Panc1 (cell line): ENCODE measurements around the gene ADCY9. TPM values are rescaled to one million over a fixed set of nuclear protein-coding genes. Genes with fewer than 3 reads are reported as not detected.
A peak's percentile ranks its signal among the peaks of the same experiment; 100 is the strongest.

ENCODE experiments used
- ATAC-seq: fragments of 200-7000 bp; cut with Tn5 transposase; 2 replicates; pipeline ENCODE4 v1.9.1; 2020; ENCODE audit warnings: mild to moderate bottlenecking, moderate library complexity
- BruUV-seq: library from RNA; stranded (reverse); fragments of 400-500 nt; replicated peaks from 2 replicates; lab custom pipeline; 2021; lab: Mats Ljungman, UMichigan
- CTCF ChIA-PET: fragments of 300-600 bp; sonication (Branson Sonifier 250); formaldehyde crosslinking; loops from one replicate; lab custom pipeline; 2022; ENCODE audit warnings: antibody characterized with exemption; lab: Charles Lee
- POLR2A ChIA-PET: fragments of 300-600 bp; sonication (Branson Sonifier 250); formaldehyde crosslinking; loops from one replicate; lab custom pipeline; 2022; ENCODE audit warnings: antibody characterized with exemption; lab: Charles Lee
- DNase-seq: peaks from one replicate; pipeline ENCODE4 v3.0.0-alpha.2; 2010; ENCODE audit warnings: low read depth, low spot score
- H3K27ac ChIP-seq: 2 replicates; pipeline ENCODE4 v1.5.1; 2011; ENCODE audit warnings: mild to moderate bottlenecking, low read length, inconsistent platforms
- H3K27me3 ChIP-seq: fragments of 200-500 bp; sonication (Bioruptor generic); 2 replicates; pipeline ENCODE4 v1.6.0; 2014; ENCODE audit warnings: low read length, inconsistent platforms; ENCODE audit not compliant: control insufficient read depth, insufficient read depth
- H3K36me3 ChIP-seq: fragments of 200-500 bp; sonication (Bioruptor generic); 2 replicates; pipeline ENCODE4 v1.5.1; 2014; ENCODE audit warnings: inconsistent platforms, mild to moderate bottlenecking, low read length, moderate library complexity; ENCODE audit not compliant: control insufficient read depth, insufficient read depth
- H3K4me1 ChIP-seq: 2 replicates; pipeline ENCODE4 v1.5.1; 2011; ENCODE audit warnings: inconsistent platforms, mild to moderate bottlenecking, low read length, moderate library complexity; ENCODE audit not compliant: control insufficient read depth, insufficient read depth
- H3K4me3 ChIP-seq, 2 experiments: 2 replicates each; pipeline ENCODE4 v1.5.1; 2011 to 2012; ENCODE audit warnings: low read depth in 2 of 2, low read length in 2 of 2, mild to moderate bottlenecking in 2 of 2, inconsistent platforms in 1 of 2, moderate library complexity in 1 of 2
- H3K9me3 ChIP-seq: fragments of 200-500 bp; sonication (Bioruptor generic); 2 replicates; pipeline ENCODE4 v1.5.1; 2014; ENCODE audit warnings: low read depth, mild to moderate bottlenecking, inconsistent platforms, low read length, moderate library complexity; ENCODE audit not compliant: control insufficient read depth, insufficient read depth
- POLR2AphosphoS5 ChIP-seq: IDR thresholded peaks from 2 replicates; pipeline ENCODE4 v1.6.1; 2012; ENCODE audit warnings: mild to moderate bottlenecking, low read depth, low read length, moderate library complexity
- SIN3A ChIP-seq: IDR thresholded peaks from 2 replicates; pipeline ENCODE4 v1.6.1; 2012; ENCODE audit warnings: low read depth, mild to moderate bottlenecking, low read length, moderate library complexity, borderline replicate concordance; ENCODE audit not compliant: insufficient read depth
- TCF7L2 ChIP-seq: IDR thresholded peaks from 2 replicates; pipeline ENCODE4 v1.6.1; 2011; ENCODE audit warnings: mild to moderate bottlenecking, low read depth, low read length, inconsistent platforms
- in situ Hi-C: cut with HindIII; loops from 2 replicates; pipeline ENCODE4 v1.10.0; 2016; ENCODE audit warnings: low sequenced_read_pairs, low pct_unique_long_range_greater_than_20kb
- intact Hi-C: fragments of 100-400 bp; cut with micrococcal nuclease; formaldehyde crosslinking; loops from one replicate; pipeline ENCODE4 v1.10.0; 2022; ENCODE audit not compliant: unreplicated experiment
- total RNA-seq: library from RNA; stranded (reverse); gene quantifications from one replicate; pipeline ENCODE4 v1.2.1, GENCODE V29; 2021; ENCODE audit not compliant: unreplicated experiment
- TF ChIP-seq, protein P1 (sequence below), 2 experiments: IDR thresholded peaks; 2 replicates each; pipeline ENCODE4 v1.6.1; 2011 to 2012; ENCODE audit warnings: low read depth in 2 of 2, control low read depth in 1 of 2, low read length in 1 of 2, mild to moderate bottlenecking in 1 of 2, moderate library complexity in 1 of 2; ENCODE audit not compliant: insufficient read depth in 1 of 2
- TF ChIP-seq, protein P2 (sequence below): fragments of 450-650 bp; IDR thresholded peaks from 2 replicates; pipeline ENCODE4 v1.5.1; 2017; ENCODE audit warnings: mild to moderate bottlenecking

The ADCY9 gene
- total RNA-seq, 1 experiment from 2014 or later, result 29.8 TPM

DNA sequence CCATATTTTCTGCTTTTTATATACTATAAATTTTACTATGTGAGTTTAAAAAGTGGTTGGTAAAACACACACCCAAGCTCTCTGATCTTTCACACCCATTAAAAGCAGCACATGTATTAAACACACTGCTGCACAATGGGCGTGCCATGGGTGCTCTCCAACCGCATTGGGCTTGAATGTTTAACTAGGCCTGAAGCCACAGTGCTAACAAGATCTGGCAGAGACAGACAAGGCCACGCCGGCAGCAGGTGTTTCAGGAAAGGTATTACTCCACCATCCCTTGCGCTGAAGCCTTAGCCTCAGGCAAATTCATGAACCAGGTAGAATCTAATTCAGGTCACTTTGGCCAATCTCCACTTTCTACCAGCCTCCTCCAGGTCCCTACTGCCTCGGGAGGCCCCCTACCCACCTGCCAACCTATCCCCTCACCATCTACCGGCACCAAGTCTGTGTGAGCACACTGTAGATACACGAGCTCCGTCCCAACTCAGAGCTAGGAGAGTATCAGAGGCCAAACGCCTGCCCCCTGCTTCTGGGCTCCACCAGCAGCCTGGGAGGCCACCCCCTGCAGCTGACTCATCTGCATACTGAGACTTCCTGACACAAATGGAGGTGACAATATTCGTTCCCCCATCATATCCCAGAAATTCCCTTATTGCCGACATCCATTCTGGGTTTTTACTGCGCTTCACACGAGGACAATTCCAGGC is 95.0 kb downstream of the ADCY9 start:
- intact Hi-C loops (no loop called here), in situ Hi-C loops (no loop called here)
- Histone ChIP-seq H3K27me3 (no peaks in the 10 kb centered on the region), H3K9me3 (no peaks in the 10 kb centered on the region), H3K4me3 (no peak overlapping the region), H3K27ac (peak overlapping the region; percentile 36; the same call in 1 of the 2 replicates), H3K4me1 (peaks cover 24% of the 10 kb centered on the region), H3K36me3 (no peaks in the 10 kb centered on the region)
- ChIA-PET CTCF (interaction anchor here (0.7 kb wide), 1 partner anchor 38 kb away, joined by 3 read pairs; no protein-coding TSS in a partner anchor), POLR2A (no interaction called here)
- no TSS peak for BruUV-seq
- DNase-seq (no peak), ATAC-seq (peak; percentile 61)
- no peak for TF ChIP-seq POLR2AphosphoS5
- TF ChIP-seq, protein P1, sequence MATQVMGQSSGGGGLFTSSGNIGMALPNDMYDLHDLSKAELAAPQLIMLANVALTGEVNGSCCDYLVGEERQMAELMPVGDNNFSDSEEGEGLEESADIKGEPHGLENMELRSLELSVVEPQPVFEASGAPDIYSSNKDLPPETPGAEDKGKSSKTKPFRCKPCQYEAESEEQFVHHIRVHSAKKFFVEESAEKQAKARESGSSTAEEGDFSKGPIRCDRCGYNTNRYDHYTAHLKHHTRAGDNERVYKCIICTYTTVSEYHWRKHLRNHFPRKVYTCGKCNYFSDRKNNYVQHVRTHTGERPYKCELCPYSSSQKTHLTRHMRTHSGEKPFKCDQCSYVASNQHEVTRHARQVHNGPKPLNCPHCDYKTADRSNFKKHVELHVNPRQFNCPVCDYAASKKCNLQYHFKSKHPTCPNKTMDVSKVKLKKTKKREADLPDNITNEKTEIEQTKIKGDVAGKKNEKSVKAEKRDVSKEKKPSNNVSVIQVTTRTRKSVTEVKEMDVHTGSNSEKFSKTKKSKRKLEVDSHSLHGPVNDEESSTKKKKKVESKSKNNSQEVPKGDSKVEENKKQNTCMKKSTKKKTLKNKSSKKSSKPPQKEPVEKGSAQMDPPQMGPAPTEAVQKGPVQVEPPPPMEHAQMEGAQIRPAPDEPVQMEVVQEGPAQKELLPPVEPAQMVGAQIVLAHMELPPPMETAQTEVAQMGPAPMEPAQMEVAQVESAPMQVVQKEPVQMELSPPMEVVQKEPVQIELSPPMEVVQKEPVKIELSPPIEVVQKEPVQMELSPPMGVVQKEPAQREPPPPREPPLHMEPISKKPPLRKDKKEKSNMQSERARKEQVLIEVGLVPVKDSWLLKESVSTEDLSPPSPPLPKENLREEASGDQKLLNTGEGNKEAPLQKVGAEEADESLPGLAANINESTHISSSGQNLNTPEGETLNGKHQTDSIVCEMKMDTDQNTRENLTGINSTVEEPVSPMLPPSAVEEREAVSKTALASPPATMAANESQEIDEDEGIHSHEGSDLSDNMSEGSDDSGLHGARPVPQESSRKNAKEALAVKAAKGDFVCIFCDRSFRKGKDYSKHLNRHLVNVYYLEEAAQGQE (IDR thresholded peaks at IDR 0.05; ENCODE audit: insufficient read depth in 1 of 2, low read depth in 2 of 2, low read length in 1 of 2), result no peak
- TF ChIP-seq, protein P2, sequence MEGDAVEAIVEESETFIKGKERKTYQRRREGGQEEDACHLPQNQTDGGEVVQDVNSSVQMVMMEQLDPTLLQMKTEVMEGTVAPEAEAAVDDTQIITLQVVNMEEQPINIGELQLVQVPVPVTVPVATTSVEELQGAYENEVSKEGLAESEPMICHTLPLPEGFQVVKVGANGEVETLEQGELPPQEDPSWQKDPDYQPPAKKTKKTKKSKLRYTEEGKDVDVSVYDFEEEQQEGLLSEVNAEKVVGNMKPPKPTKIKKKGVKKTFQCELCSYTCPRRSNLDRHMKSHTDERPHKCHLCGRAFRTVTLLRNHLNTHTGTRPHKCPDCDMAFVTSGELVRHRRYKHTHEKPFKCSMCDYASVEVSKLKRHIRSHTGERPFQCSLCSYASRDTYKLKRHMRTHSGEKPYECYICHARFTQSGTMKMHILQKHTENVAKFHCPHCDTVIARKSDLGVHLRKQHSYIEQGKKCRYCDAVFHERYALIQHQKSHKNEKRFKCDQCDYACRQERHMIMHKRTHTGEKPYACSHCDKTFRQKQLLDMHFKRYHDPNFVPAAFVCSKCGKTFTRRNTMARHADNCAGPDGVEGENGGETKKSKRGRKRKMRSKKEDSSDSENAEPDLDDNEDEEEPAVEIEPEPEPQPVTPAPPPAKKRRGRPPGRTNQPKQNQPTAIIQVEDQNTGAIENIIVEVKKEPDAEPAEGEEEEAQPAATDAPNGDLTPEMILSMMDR, result no peak
- TF ChIP-seq SIN3A, result no peak
- TF ChIP-seq TCF7L2, result no peak

DNA sequence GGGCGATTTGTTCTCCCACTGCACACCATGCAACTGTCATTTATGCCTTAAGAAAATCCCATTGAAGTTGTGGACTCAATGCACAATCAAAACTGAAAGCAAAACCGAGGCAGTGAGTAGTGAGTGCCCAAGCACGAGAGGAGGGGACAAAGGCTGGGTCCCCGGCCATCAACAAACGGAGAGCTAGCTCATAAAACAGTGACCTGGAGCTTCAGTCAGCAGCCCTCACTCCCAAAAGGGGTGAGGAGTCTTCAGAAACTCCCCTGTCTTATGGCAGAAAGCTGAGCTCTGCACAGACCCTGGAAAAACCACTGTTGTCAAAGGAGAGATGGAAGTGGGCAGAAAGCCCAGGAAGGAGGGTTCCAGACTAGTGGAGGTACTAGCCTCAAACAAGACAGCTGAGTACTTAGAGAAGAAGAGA is 96.9 kb downstream of the ADCY9 start:
- no peak for TF ChIP-seq SIN3A
- TF ChIP-seq TCF7L2, result no peak
- TF ChIP-seq POLR2AphosphoS5, result no peak
- TF ChIP-seq, protein P1 (IDR thresholded peaks at IDR 0.05; ENCODE audit: insufficient read depth in 1 of 2, low read depth in 2 of 2, low read length in 1 of 2), result no peak
- CTCF ChIA-PET, result no interaction called here
- Histone ChIP-seq H3K27me3 (no peaks in the 10 kb centered on the region), H3K4me1 (peaks cover 38% of the 10 kb centered on the region), H3K4me3 (peak overlapping the region; percentile 17 to 51), H3K36me3 (no peaks in the 10 kb centered on the region), H3K27ac (peak overlapping the region; percentile 80), H3K9me3 (no peaks in the 10 kb centered on the region)
- in situ Hi-C loops, result no loop called here
- no TSS peak for BruUV-seq
- POLR2A ChIA-PET, result interaction anchor here (0.6 kb wide), 2 partner anchors 24 to 141 kb away, joined by 3 to 5 read pairs; no protein-coding TSS in a partner anchor
- peak; percentile 60 for ATAC-seq
- intact Hi-C loops, result loop anchor here (10.0 kb wide), 1 partner anchor 75 kb away; no protein-coding TSS in a partner anchor
- no peak for DNase-seq
